ENCODE measurements around the gene TAF3. TPM values are rescaled to one million over a fixed set of nuclear protein-coding genes. Genes with fewer than 3 reads are reported as not detected.
"Not testable (repeated sequence)": the region's sequence is repeated elsewhere in the genome, so short reads cannot be mapped to it uniquely, and the experiment has no call there.

TAF3 gene
- total RNA-seq, 2 donors from 2014 or later: 16.5 to 19.3 TPM

- peaks cover 17% of the 10 kb centered on the region for H3K27me3 Mint-ChIP-seq (ENCODE audit: low read depth)
- DNase-seq (no peak), ATAC-seq (replicated peaks in 1 of 2) (no peak)
- H3K9me3 Mint-ChIP-seq: no peaks in the 10 kb centered on the region
- no peak overlapping the region for H3K4me3 Mint-ChIP-seq
- peaks cover 7% of the 10 kb centered on the region for H3K4me1 Mint-ChIP-seq (ENCODE audit: low read depth)
- H3K27ac Mint-ChIP-seq: no peak overlapping the region
- no peaks in the 10 kb centered on the region for H3K36me3 Mint-ChIP-seq (ENCODE audit: insufficient read depth in 2 of 2)
These were observed 205.5 kb downstream of the TAF3 start for GRCh38 chr10:8023851-8024250.

GRCh38 chr10:8026349-8027259, 208.3 kb downstream of the TAF3 start:
- ATAC-seq (replicated peaks in 1 of 2): no peak

GRCh38 chr10:8031211-8031610, 212.9 kb downstream of the TAF3 start:
- ATAC-seq (replicated peaks in 1 of 2); H3K36me3 Mint-ChIP-seq (ENCODE audit: insufficient read depth in 2 of 2); DNase-seq; H3K27ac Mint-ChIP-seq; H3K4me3 Mint-ChIP-seq; H3K9me3 Mint-ChIP-seq: not testable (repeated sequence)
- Mint-ChIP-seq H3K4me1 (ENCODE audit: low read depth) (peaks cover 14% of the 10 kb centered on the region), H3K27me3 (ENCODE audit: low read depth) (peaks cover 49% of the 10 kb centered on the region)

More at GRCh38 chr10:8026349-8027259, 208.3 kb downstream of the TAF3 start:
- Mint-ChIP-seq H3K27me3 (ENCODE audit: low read depth) (peaks cover 30% of the 10 kb centered on the region), H3K4me3 (peak overlapping the region; percentile 60 to 68), H3K36me3 (ENCODE audit: insufficient read depth in 2 of 2) (no peaks in the 10 kb centered on the region), H3K4me1 (ENCODE audit: low read depth) (peaks cover 7% of the 10 kb centered on the region), H3K27ac (no peak overlapping the region), H3K9me3 (no peaks in the 10 kb centered on the region)
- no peak for DNase-seq

- no peak for ATAC-seq (replicated peaks in 1 of 2)
- DNase-seq: no peak
- Mint-ChIP-seq H3K4me1 (ENCODE audit: low read depth) (peaks cover 13% of the 10 kb centered on the region), H3K27me3 (ENCODE audit: low read depth) (peaks cover 49% of the 10 kb centered on the region), H3K36me3 (ENCODE audit: insufficient read depth in 2 of 2) (peaks cover 2 to 6% of the 10 kb centered on the region in 2 donors), H3K9me3 (peaks cover 0 to 2% of the 10 kb centered on the region in 2 donors), H3K4me3 (no peak overlapping the region), H3K27ac (no peak overlapping the region)
These were observed 214.3 kb downstream of the TAF3 start for GRCh38 chr10:8032558-8032957.

- Mint-ChIP-seq H3K9me3 (peaks cover 0 to 2% of the 10 kb centered on the region in 2 donors), H3K27ac (no peak overlapping the region), H3K4me1 (ENCODE audit: low read depth) (peaks cover 27% of the 10 kb centered on the region), H3K36me3 (ENCODE audit: insufficient read depth in 2 of 2) (peaks cover 6% of the 10 kb centered on the region in 2 donors), H3K4me3 (peak overlapping the region; percentile 37 to 55), H3K27me3 (ENCODE audit: low read depth) (peaks cover 63% of the 10 kb centered on the region)
- ATAC-seq (replicated peaks in 1 of 2): peak; percentile 29 to 36
- no peak for DNase-seq
These were observed 215.6 kb downstream of the TAF3 start for GRCh38 chr10:8033812-8034465.

- H3K27ac Mint-ChIP-seq: no peak overlapping the region
- H3K9me3 Mint-ChIP-seq: peaks cover 0 to 2% of the 10 kb centered on the region in 2 donors
- peaks cover 33% of the 10 kb centered on the region for H3K4me1 Mint-ChIP-seq (ENCODE audit: low read depth)
- peak; percentile 26 to 27 for ATAC-seq (replicated peaks in 1 of 2)
- H3K27me3 Mint-ChIP-seq (ENCODE audit: low read depth): peaks cover 69% of the 10 kb centered on the region
- H3K36me3 Mint-ChIP-seq (ENCODE audit: insufficient read depth in 2 of 2): peaks cover 6 to 7% of the 10 kb centered on the region in 2 donors
- H3K4me3 Mint-ChIP-seq: peak overlapping the region; percentile 37 to 76
- DNase-seq: peak in 1 of 2 donors; percentile 19
These were observed 216.2 kb downstream of the TAF3 start for GRCh38 chr10:8034466-8035005.

GRCh38 chr10:8035006-8035640, 216.8 kb downstream of the TAF3 start:
- peak overlapping the region; percentile 68 to 76 for H3K4me3 Mint-ChIP-seq
- H3K9me3 Mint-ChIP-seq: peaks cover 0 to 2% of the 10 kb centered on the region in 2 donors
- ATAC-seq (replicated peaks in 1 of 2) (peak in 1 of 2 donors; percentile 30), DNase-seq (peak in 1 of 2 donors; percentile 10)
- H3K27me3 Mint-ChIP-seq (ENCODE audit: low read depth): peaks cover 73% of the 10 kb centered on the region
- peaks cover 36% of the 10 kb centered on the region for H3K4me1 Mint-ChIP-seq (ENCODE audit: low read depth)
- H3K36me3 Mint-ChIP-seq (ENCODE audit: insufficient read depth in 2 of 2): peaks cover 6 to 7% of the 10 kb centered on the region in 2 donors
- peak overlapping the region; percentile 32 for H3K27ac Mint-ChIP-seq

DNA sequence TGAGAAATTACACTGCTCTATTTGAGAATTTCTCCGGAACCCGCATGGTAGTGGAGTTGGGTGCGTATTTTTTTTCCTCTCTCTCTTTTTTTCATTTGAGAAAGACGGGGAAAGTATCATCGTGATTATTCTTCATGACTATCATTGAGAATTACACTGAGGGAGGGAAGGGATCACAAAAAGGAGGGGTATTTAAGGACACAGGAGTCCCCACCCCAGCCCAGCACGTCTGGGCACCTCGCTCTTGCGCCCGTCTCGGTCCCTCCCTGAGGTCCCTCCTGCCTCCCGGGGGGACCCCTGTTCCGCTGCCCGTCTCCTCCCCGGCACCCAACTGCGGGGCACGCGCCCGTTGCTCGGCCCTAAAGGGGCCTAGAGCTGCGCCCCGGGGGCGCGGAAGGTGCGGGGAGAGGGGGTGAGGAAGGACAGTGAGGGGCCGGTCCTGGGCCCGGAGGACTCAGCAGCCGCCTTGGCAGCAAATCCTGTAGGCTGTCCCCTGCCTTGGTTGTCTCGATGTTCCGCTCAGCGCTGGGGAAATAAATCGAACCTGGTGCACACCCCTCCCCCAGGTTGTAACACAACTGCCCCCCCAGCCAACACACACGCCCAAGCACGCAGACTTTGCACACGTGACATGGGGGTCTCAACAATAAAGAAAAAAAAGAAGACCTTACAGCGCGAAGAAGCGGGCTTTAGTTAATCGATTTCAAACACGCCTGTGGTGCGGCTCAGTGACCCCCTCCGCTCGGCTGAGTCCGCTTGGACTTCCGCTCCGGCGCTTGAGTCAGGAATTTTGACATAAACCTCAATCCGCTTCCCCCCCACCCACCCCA, 217.6 kb downstream of the TAF3 start:
- Mint-ChIP-seq H3K4me1 (ENCODE audit: low read depth) (peaks cover 36% of the 10 kb centered on the region), H3K36me3 (ENCODE audit: insufficient read depth in 2 of 2) (peaks cover 6 to 7% of the 10 kb centered on the region in 2 donors), H3K27me3 (ENCODE audit: low read depth) (peaks cover 73% of the 10 kb centered on the region), H3K27ac (peak overlapping the region; percentile 32), H3K9me3 (peaks cover 0 to 2% of the 10 kb centered on the region in 2 donors), H3K4me3 (peak overlapping the region; percentile 68 to 76)
- DNase-seq (peak in 1 of 2 donors; percentile 11), ATAC-seq (replicated peaks in 1 of 2) (peak in 1 of 2 donors; percentile 30)

DNA sequence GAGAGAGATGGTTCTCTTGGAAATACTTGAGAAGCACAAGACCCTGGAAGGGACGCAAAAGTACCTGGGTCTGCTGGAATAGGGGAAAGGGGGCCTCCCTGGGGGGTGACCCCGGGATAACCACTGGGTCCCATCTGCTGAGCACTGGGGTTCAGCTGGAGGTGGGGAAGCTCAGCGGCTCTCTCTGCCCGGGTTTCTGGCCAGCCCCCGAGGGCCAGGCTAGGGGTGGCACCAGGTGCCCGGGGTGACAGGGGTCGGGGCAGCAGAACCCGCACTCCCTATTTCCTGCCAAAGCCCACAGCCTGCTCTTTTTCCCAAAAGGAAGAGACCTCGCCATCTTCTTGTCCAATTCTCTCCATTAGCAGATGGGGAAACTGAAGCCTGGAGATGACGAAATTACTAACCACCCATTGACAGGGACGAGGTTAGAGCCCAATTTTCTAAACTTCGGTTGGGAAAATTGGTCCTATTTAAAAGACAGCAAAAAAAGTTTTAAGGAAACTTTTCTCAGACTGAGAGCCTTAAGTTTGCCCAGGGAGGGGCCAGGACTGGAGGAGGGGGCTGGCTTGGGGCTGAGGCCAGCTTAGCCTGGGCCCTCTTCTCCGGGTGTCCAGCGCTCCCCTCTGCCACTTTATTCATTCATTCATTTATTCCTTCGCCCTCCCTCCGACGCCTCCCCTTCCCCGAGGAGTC, 218.3 kb downstream of the TAF3 start:
- Mint-ChIP-seq H3K27me3 (ENCODE audit: low read depth) (peaks cover 76% of the 10 kb centered on the region), H3K4me1 (ENCODE audit: low read depth) (peaks cover 42% of the 10 kb centered on the region), H3K9me3 (peaks cover 0 to 2% of the 10 kb centered on the region in 2 donors), H3K27ac (no peak overlapping the region), H3K36me3 (ENCODE audit: insufficient read depth in 2 of 2) (peaks cover 6 to 7% of the 10 kb centered on the region in 2 donors), H3K4me3 (peak overlapping the region; percentile 73 to 76)
- no peak for DNase-seq
- no peak for ATAC-seq (replicated peaks in 1 of 2)

DNA sequence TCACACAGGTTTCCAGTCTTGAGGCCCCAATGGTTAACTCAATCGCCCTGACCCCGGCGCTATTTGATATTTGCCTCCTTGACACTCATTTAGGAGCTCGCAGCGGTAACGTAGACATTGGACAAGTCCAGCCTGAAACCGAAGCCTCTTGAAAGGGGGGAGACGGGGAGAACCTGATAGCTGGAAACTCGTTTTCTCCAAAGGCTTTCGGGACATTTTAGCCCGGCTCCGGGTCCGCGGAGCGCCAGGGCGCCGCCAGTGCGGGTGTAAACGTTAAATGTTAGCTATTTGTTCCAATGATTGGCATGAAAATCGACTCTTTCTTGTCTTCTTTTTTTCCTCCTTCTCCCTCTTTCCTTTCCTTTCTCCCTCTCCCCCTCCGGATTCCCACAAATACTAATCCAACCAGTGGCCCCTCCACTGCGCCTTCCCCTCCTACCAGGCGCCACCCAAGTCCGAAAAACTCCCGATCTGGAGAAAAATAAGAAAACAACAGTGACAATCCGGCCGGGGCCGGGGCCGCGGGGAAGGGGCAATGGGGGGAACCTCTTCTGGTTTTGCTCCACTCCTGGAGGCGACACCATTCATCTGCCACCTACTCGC, 219.0 kb downstream of the TAF3 start:
- peak overlapping the region; percentile 63 for H3K27ac Mint-ChIP-seq
- H3K4me1 Mint-ChIP-seq (ENCODE audit: low read depth): peaks cover 48% of the 10 kb centered on the region
- H3K36me3 Mint-ChIP-seq (ENCODE audit: insufficient read depth in 2 of 2): peaks cover 6 to 7% of the 10 kb centered on the region in 2 donors
- peaks cover 0 to 2% of the 10 kb centered on the region in 2 donors for H3K9me3 Mint-ChIP-seq
- H3K27me3 Mint-ChIP-seq (ENCODE audit: low read depth): peaks cover 76% of the 10 kb centered on the region
- DNase-seq (peak in 1 of 2 donors; percentile 20), ATAC-seq (replicated peaks in 1 of 2) (no peak)
- peak overlapping the region; percentile 73 to 76 for H3K4me3 Mint-ChIP-seq
